Stimulated activated CD4-positive, alpha-beta T cell treated with anti-CD3 and anti-CD28 coated beads, Interleukin-4, amount 100 ng/mL, for 24 hours (primary cell): ENCODE data around the gene NOTUM.

ENCODE experiments used
- DNase-seq: peaks from one replicate; pipeline ENCODE4 v3.0.0-alpha.2; 2020

The NOTUM gene

GRCh38 chr17:81934850-81935708 lies 25.9 kb downstream of the NOTUM start:
- no peak for DNase-seq

GRCh38 chr17:81934098-81934757 lies 26.8 kb downstream of the NOTUM start:
- DNase-seq = no peak

GRCh38 chr17:81933178-81933699 lies 27.7 kb downstream of the NOTUM start:
- DNase-seq = no peak

GRCh38 chr17:81932333-81932983 lies 28.5 kb downstream of the NOTUM start:
- no peak for DNase-seq

GRCh38 chr17:81931557-81932332 lies 29.2 kb downstream of the NOTUM start:
- DNase-seq = no peak

GRCh38 chr17:81931189-81931556 lies 29.8 kb downstream of the NOTUM start:
- no peak for DNase-seq

- no peak for DNase-seq
Measured at GRCh38 chr17:81930142-81931125, 30.6 kb downstream of the NOTUM start.

- no peak for DNase-seq
Measured at GRCh38 chr17:81929253-81930141, 31.5 kb downstream of the NOTUM start.

- no peak for DNase-seq
Measured at GRCh38 chr17:81928544-81929252, 32.3 kb downstream of the NOTUM start.

GRCh38 chr17:81927653-81928543 lies 33.1 kb downstream of the NOTUM start, which contains the start of gene MAFG:
MAFG (minus strand) TSS chr17:81927735; CDS start chr17:81923185, 4,550 bp downstream.
- peak; percentile 88 for DNase-seq

- DNase-seq = no peak
Measured at GRCh38 chr17:81927152-81927652, 33.8 kb downstream of the NOTUM start.

GRCh38 chr17:81926451-81927151 lies 34.4 kb downstream of the NOTUM start:
- DNase-seq = peak; percentile 76

GRCh38 chr17:81925860-81926450 lies 35.0 kb downstream of the NOTUM start:
- DNase-seq = no peak

- DNase-seq = no peak
Measured at GRCh38 chr17:81924557-81925532, 36.1 kb downstream of the NOTUM start.

- no peak for DNase-seq
Measured at GRCh38 chr17:81923302-81924260, 37.4 kb downstream of the NOTUM start.
